HG03558 (cell line): ENCODE results near the gene DNMT1.
"Not testable (repeated sequence)": the region's sequence is repeated elsewhere in the genome, so short reads cannot be mapped to it uniquely, and the experiment has no call there.

Experiments used
- ATAC-seq: cut with Tn5 transposase; IDR thresholded peaks from one replicate; pipeline ENCODE4 v1.9.1; 2021; ENCODE audit warnings: moderate number of reproducible peaks; ENCODE audit not compliant: unreplicated experiment; ENCODE audit errors: extremely low read depth

Gene DNMT1

GRCh38 chr19:10187315-10187714 lies 7.4 kb downstream of the DNMT1 start:
- ATAC-seq = no peak

GRCh38 chr19:10184636-10185035 lies 10.1 kb downstream of the DNMT1 start:
- ATAC-seq = no peak

GRCh38 chr19:10183926-10184325 lies 10.8 kb downstream of the DNMT1 start:
- no peak for ATAC-seq

GRCh38 chr19:10182847-10183246 lies 11.9 kb downstream of the DNMT1 start:
- ATAC-seq = no peak

- ATAC-seq = no peak
These were observed 12.7 kb downstream of the DNMT1 start for GRCh38 chr19:10182076-10182475.

GRCh38 chr19:10180459-10180858 lies 14.3 kb downstream of the DNMT1 start:
- no peak for ATAC-seq

GRCh38 chr19:10180024-10180423 lies 14.7 kb downstream of the DNMT1 start:
- not testable (repeated sequence) for ATAC-seq

- no peak for ATAC-seq
These were observed 21.2 kb downstream of the DNMT1 start for GRCh38 chr19:10173527-10173926.

GRCh38 chr19:10168386-10168948 lies 26.3 kb downstream of the DNMT1 start:
- ATAC-seq = no peak

GRCh38 chr19:10167459-10167858 lies 27.3 kb downstream of the DNMT1 start:
- no peak for ATAC-seq

- not testable (repeated sequence) for ATAC-seq
These were observed 28.3 kb downstream of the DNMT1 start for GRCh38 chr19:10166501-10166900.

- ATAC-seq = no peak
These were observed 28.7 kb downstream of the DNMT1 start for GRCh38 chr19:10166046-10166445.

- ATAC-seq = no peak
These were observed 31.2 kb downstream of the DNMT1 start for GRCh38 chr19:10163536-10163935.

- ATAC-seq = no peak
These were observed 35.1 kb downstream of the DNMT1 start for GRCh38 chr19:10159610-10160009.

GRCh38 chr19:10158485-10158884 lies 36.3 kb downstream of the DNMT1 start:
- no peak for ATAC-seq

- ATAC-seq = no peak
These were observed 36.7 kb downstream of the DNMT1 start for GRCh38 chr19:10158071-10158470.

- no peak for ATAC-seq
These were observed 38.9 kb downstream of the DNMT1 start for GRCh38 chr19:10155839-10156238.

- no peak for ATAC-seq
These were observed 42.7 kb downstream of the DNMT1 start for GRCh38 chr19:10152100-10152499.

GRCh38 chr19:10151521-10151920 lies 43.2 kb downstream of the DNMT1 start:
- no peak for ATAC-seq

GRCh38 chr19:10149427-10149826 lies 45.3 kb downstream of the DNMT1 start:
- no peak for ATAC-seq

GRCh38 chr19:10146142-10146541 lies 48.6 kb downstream of the DNMT1 start:
- no peak for ATAC-seq

GRCh38 chr19:10145031-10145430 lies 49.7 kb downstream of the DNMT1 start:
- no peak for ATAC-seq

GRCh38 chr19:10144361-10144760 lies 50.4 kb downstream of the DNMT1 start:
- no peak for ATAC-seq
